Measurements from ENCODE around the gene MGAT4A.

DNA sequence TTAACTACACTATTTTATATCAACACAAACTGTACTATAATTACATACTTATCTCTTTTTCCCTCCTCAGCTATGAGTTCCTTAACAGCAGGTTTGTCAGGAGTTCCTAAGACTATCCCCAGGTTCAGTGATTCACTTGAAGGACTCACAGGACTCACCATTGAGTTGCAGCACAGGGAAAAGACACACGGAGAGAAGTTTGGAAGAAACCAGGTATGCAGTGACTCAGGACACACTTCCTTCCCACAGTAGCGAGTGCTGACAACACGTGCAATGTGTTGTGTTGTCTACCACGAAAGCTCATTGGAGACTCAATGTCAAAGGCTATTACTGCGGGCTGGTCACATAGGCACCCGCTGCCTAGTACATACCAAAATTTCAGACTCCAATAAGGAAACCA, 32.0 kb downstream of the MGAT4A start:
- TF ChIP-seq, protein P1, sequence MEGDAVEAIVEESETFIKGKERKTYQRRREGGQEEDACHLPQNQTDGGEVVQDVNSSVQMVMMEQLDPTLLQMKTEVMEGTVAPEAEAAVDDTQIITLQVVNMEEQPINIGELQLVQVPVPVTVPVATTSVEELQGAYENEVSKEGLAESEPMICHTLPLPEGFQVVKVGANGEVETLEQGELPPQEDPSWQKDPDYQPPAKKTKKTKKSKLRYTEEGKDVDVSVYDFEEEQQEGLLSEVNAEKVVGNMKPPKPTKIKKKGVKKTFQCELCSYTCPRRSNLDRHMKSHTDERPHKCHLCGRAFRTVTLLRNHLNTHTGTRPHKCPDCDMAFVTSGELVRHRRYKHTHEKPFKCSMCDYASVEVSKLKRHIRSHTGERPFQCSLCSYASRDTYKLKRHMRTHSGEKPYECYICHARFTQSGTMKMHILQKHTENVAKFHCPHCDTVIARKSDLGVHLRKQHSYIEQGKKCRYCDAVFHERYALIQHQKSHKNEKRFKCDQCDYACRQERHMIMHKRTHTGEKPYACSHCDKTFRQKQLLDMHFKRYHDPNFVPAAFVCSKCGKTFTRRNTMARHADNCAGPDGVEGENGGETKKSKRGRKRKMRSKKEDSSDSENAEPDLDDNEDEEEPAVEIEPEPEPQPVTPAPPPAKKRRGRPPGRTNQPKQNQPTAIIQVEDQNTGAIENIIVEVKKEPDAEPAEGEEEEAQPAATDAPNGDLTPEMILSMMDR (IDR thresholded peaks at IDR 0.05; ENCODE audit: low read depth, low read length): no peak
- TF ChIP-seq POLR2A (IDR thresholded peaks at IDR 0.05; ENCODE audit: extremely low read depth, insufficient read length): no peak
